ENCODE data around the gene COPRS.

GRCh38 chr17:31853911-31854470 is 5.1 kb downstream of the COPRS start:
- TF ChIP-seq POLR2A (IDR thresholded peaks at IDR 0.05; ENCODE audit: low read depth, low read length) (no peak), TAF1 (IDR thresholded peaks at IDR 0.05; ENCODE audit: borderline replicate concordance, low read depth, low read length) (no peak), POLR2AphosphoS5 (IDR thresholded peaks at IDR 0.05; ENCODE audit: low read depth, low read length) (no peak)

Data from GM12892 (cell line).